GM18907 (cell line): Measurements from ENCODE around the gene ZFAND3.

Experiments
- ATAC-seq: cut with Tn5 transposase; IDR thresholded peaks from one replicate; pipeline ENCODE4 v1.9.1; 2021; ENCODE audit warnings: mild to moderate bottlenecking, moderate library complexity; ENCODE audit not compliant: unreplicated experiment

ZFAND3 gene

GRCh38 chr6:38161754-38162492 is 342.4 kb downstream of the ZFAND3 start:
- ATAC-seq: no peak

- ATAC-seq: no peak
Observed at GRCh38 chr6:38162493-38163185, 343.1 kb downstream of the ZFAND3 start.

- no peak for ATAC-seq
Observed at GRCh38 chr6:38163186-38164130, 343.9 kb downstream of the ZFAND3 start.

- no peak for ATAC-seq
Observed at GRCh38 chr6:38164131-38164481, 344.6 kb downstream of the ZFAND3 start.

- no peak for ATAC-seq
Observed at GRCh38 chr6:38164671-38165108, 345.2 kb downstream of the ZFAND3 start.

- ATAC-seq: no peak
Observed at GRCh38 chr6:38166411-38167240, 347.1 kb downstream of the ZFAND3 start.

GRCh38 chr6:38167598-38167997 is 348.1 kb downstream of the ZFAND3 start:
- no peak for ATAC-seq

- no peak for ATAC-seq
Observed at GRCh38 chr6:38168126-38168525, 348.6 kb downstream of the ZFAND3 start.

GRCh38 chr6:38168699-38169098 is 349.2 kb downstream of the ZFAND3 start:
- no peak for ATAC-seq

- ATAC-seq: no peak
Observed at GRCh38 chr6:38169221-38169976, 349.9 kb downstream of the ZFAND3 start.

- no peak for ATAC-seq
Observed at GRCh38 chr6:38169977-38170526, 350.5 kb downstream of the ZFAND3 start.

- no peak for ATAC-seq
Observed at GRCh38 chr6:38170666-38171355, 351.3 kb downstream of the ZFAND3 start.

- ATAC-seq: no peak
Observed at GRCh38 chr6:38171997-38172738, 352.6 kb downstream of the ZFAND3 start.

GRCh38 chr6:38172739-38173410 is 353.3 kb downstream of the ZFAND3 start:
- no peak for ATAC-seq

GRCh38 chr6:38173909-38174308 is 354.4 kb downstream of the ZFAND3 start:
- no peak for ATAC-seq

GRCh38 chr6:38174315-38174714 is 354.8 kb downstream of the ZFAND3 start:
- no peak for ATAC-seq

- no peak for ATAC-seq
Observed at GRCh38 chr6:38174806-38175495, 355.4 kb downstream of the ZFAND3 start.
